ENCODE measurements around the gene RAP1GAP.

The RAP1GAP gene

GRCh38 chr1:21618561-21619374, 50.4 kb downstream of the RAP1GAP start:
- Histone ChIP-seq H3K4me1 (ENCODE audit: control insufficient read depth, low read depth, low read length) (peaks cover 12% of the 10 kb centered on the region), H3K27ac (ENCODE audit: low read length) (no peak overlapping the region), H3K4me3 (ENCODE audit: low read length) (no peak overlapping the region), H3K9me3 (ENCODE audit: control insufficient read depth, low read depth, low read length) (no peaks in the 10 kb centered on the region), H3K9ac (ENCODE audit: low read length) (peak overlapping the region; percentile 12), H3K27me3 (ENCODE audit: control insufficient read depth, insufficient read depth, low read length) (peaks cover 44% of the 10 kb centered on the region), H3K36me3 (ENCODE audit: control insufficient read depth, low read depth, low read length) (no peaks in the 10 kb centered on the region)

- H3K36me3 ChIP-seq (ENCODE audit: control insufficient read depth, low read depth, low read length), result no peaks in the 10 kb centered on the region
- no peaks in the 10 kb centered on the region for H3K9me3 ChIP-seq (ENCODE audit: control insufficient read depth, low read depth, low read length)
- peaks cover 37% of the 10 kb centered on the region for H3K27me3 ChIP-seq (ENCODE audit: control insufficient read depth, insufficient read depth, low read length)
- H3K4me3 ChIP-seq (ENCODE audit: low read length), result no peak overlapping the region
- H3K4me1 ChIP-seq (ENCODE audit: control insufficient read depth, low read depth, low read length), result peaks cover 12% of the 10 kb centered on the region
- no peak overlapping the region for H3K27ac ChIP-seq (ENCODE audit: low read length)
- H3K9ac ChIP-seq (ENCODE audit: low read length), result no peak overlapping the region
Measured at GRCh38 chr1:21618059-21618458, 51.1 kb downstream of the RAP1GAP start.

- Histone ChIP-seq H3K4me1 (ENCODE audit: control insufficient read depth, low read depth, low read length) (peaks cover 12% of the 10 kb centered on the region), H3K4me3 (ENCODE audit: low read length) (no peak overlapping the region), H3K27ac (ENCODE audit: low read length) (no peak overlapping the region), H3K36me3 (ENCODE audit: control insufficient read depth, low read depth, low read length) (no peaks in the 10 kb centered on the region), H3K9ac (ENCODE audit: low read length) (no peak overlapping the region), H3K9me3 (ENCODE audit: control insufficient read depth, low read depth, low read length) (no peaks in the 10 kb centered on the region), H3K27me3 (ENCODE audit: control insufficient read depth, insufficient read depth, low read length) (peaks cover 33% of the 10 kb centered on the region)
Measured at GRCh38 chr1:21617126-21617738, 51.9 kb downstream of the RAP1GAP start.

GRCh38 chr1:21616372-21616771, 52.8 kb downstream of the RAP1GAP start:
- no peaks in the 10 kb centered on the region for H3K9me3 ChIP-seq (ENCODE audit: control insufficient read depth, low read depth, low read length)
- H3K27ac ChIP-seq (ENCODE audit: low read length), result no peak overlapping the region
- H3K27me3 ChIP-seq (ENCODE audit: control insufficient read depth, insufficient read depth, low read length), result peaks cover 26% of the 10 kb centered on the region
- no peak overlapping the region for H3K9ac ChIP-seq (ENCODE audit: low read length)
- peaks cover 12% of the 10 kb centered on the region for H3K4me1 ChIP-seq (ENCODE audit: control insufficient read depth, low read depth, low read length)
- no peak overlapping the region for H3K4me3 ChIP-seq (ENCODE audit: low read length)
- no peaks in the 10 kb centered on the region for H3K36me3 ChIP-seq (ENCODE audit: control insufficient read depth, low read depth, low read length)

GRCh38 chr1:21614419-21615115, 54.6 kb downstream of the RAP1GAP start:
- Histone ChIP-seq H3K27me3 (ENCODE audit: control insufficient read depth, insufficient read depth, low read length) (peaks cover 9% of the 10 kb centered on the region), H3K4me1 (ENCODE audit: control insufficient read depth, low read depth, low read length) (peaks cover 12% of the 10 kb centered on the region), H3K9ac (ENCODE audit: low read length) (no peak overlapping the region), H3K36me3 (ENCODE audit: control insufficient read depth, low read depth, low read length) (no peaks in the 10 kb centered on the region), H3K9me3 (ENCODE audit: control insufficient read depth, low read depth, low read length) (no peaks in the 10 kb centered on the region), H3K4me3 (ENCODE audit: low read length) (no peak overlapping the region), H3K27ac (ENCODE audit: low read length) (no peak overlapping the region)

- Histone ChIP-seq H3K4me1 (ENCODE audit: control insufficient read depth, low read depth, low read length) (no peaks in the 10 kb centered on the region), H3K9me3 (ENCODE audit: control insufficient read depth, low read depth, low read length) (no peaks in the 10 kb centered on the region), H3K9ac (ENCODE audit: low read length) (no peak overlapping the region), H3K36me3 (ENCODE audit: control insufficient read depth, low read depth, low read length) (no peaks in the 10 kb centered on the region), H3K27ac (ENCODE audit: low read length) (no peak overlapping the region), H3K27me3 (ENCODE audit: control insufficient read depth, insufficient read depth, low read length) (no peaks in the 10 kb centered on the region), H3K4me3 (ENCODE audit: low read length) (no peak overlapping the region)
Measured at GRCh38 chr1:21613072-21613867, 55.9 kb downstream of the RAP1GAP start.

GRCh38 chr1:21612057-21612456, 57.1 kb downstream of the RAP1GAP start:
- Histone ChIP-seq H3K27ac (ENCODE audit: low read length) (no peak overlapping the region), H3K9ac (ENCODE audit: low read length) (no peak overlapping the region), H3K4me1 (ENCODE audit: control insufficient read depth, low read depth, low read length) (peaks cover 4% of the 10 kb centered on the region), H3K9me3 (ENCODE audit: control insufficient read depth, low read depth, low read length) (no peaks in the 10 kb centered on the region), H3K36me3 (ENCODE audit: control insufficient read depth, low read depth, low read length) (no peaks in the 10 kb centered on the region), H3K4me3 (ENCODE audit: low read length) (no peak overlapping the region), H3K27me3 (ENCODE audit: control insufficient read depth, insufficient read depth, low read length) (no peaks in the 10 kb centered on the region)

- H3K9me3 ChIP-seq (ENCODE audit: control insufficient read depth, low read depth, low read length), result no peaks in the 10 kb centered on the region
- no peak overlapping the region for H3K4me3 ChIP-seq (ENCODE audit: low read length)
- H3K4me1 ChIP-seq (ENCODE audit: control insufficient read depth, low read depth, low read length), result peaks cover 6% of the 10 kb centered on the region
- no peak overlapping the region for H3K27ac ChIP-seq (ENCODE audit: low read length)
- H3K36me3 ChIP-seq (ENCODE audit: control insufficient read depth, low read depth, low read length), result no peaks in the 10 kb centered on the region
- no peaks in the 10 kb centered on the region for H3K27me3 ChIP-seq (ENCODE audit: control insufficient read depth, insufficient read depth, low read length)
- no peak overlapping the region for H3K9ac ChIP-seq (ENCODE audit: low read length)
Measured at GRCh38 chr1:21610989-21611785, 58.0 kb downstream of the RAP1GAP start.

- Histone ChIP-seq H3K4me3 (ENCODE audit: low read length) (no peak overlapping the region), H3K4me1 (ENCODE audit: control insufficient read depth, low read depth, low read length) (peaks cover 6% of the 10 kb centered on the region), H3K36me3 (ENCODE audit: control insufficient read depth, low read depth, low read length) (no peaks in the 10 kb centered on the region), H3K27me3 (ENCODE audit: control insufficient read depth, insufficient read depth, low read length) (no peaks in the 10 kb centered on the region), H3K27ac (ENCODE audit: low read length) (no peak overlapping the region), H3K9ac (ENCODE audit: low read length) (no peak overlapping the region), H3K9me3 (ENCODE audit: control insufficient read depth, low read depth, low read length) (no peaks in the 10 kb centered on the region)
Measured at GRCh38 chr1:21610027-21610426, 59.1 kb downstream of the RAP1GAP start.

GRCh38 chr1:21608798-21609197, 60.4 kb downstream of the RAP1GAP start:
- Histone ChIP-seq H3K9ac (ENCODE audit: low read length) (no peak overlapping the region), H3K4me3 (ENCODE audit: low read length) (no peak overlapping the region), H3K36me3 (ENCODE audit: control insufficient read depth, low read depth, low read length) (no peaks in the 10 kb centered on the region), H3K27ac (ENCODE audit: low read length) (no peak overlapping the region), H3K27me3 (ENCODE audit: control insufficient read depth, insufficient read depth, low read length) (no peaks in the 10 kb centered on the region), H3K9me3 (ENCODE audit: control insufficient read depth, low read depth, low read length) (no peaks in the 10 kb centered on the region), H3K4me1 (ENCODE audit: control insufficient read depth, low read depth, low read length) (peaks cover 6% of the 10 kb centered on the region)

All from iPS-18a (cell line).